Stimulated activated naive CD4-positive, alpha-beta T cell treated with Interleukin-2 at 50 U/mL for 16 hours (primary cell): Measurements from ENCODE around the gene DSP.
A peak's percentile ranks its signal among the peaks of the same experiment; 100 is the strongest.

Source experiments
- DNase-seq: peaks from one replicate; lab custom pipeline; 2025; lab: John Stamatoyannopoulos, UW

The DSP gene

GRCh38 chr6:7541175-7542064 is at the start of gene DSP:
Gene DSP (plus strand): TSS chr6:7541671. CDS start chr6:7541916, 245 bp downstream.
- DNase-seq = peak; percentile 15

GRCh38 chr6:7493866-7494265 is 47.6 kb upstream of the DSP start:
- DNase-seq = no peak

DNA sequence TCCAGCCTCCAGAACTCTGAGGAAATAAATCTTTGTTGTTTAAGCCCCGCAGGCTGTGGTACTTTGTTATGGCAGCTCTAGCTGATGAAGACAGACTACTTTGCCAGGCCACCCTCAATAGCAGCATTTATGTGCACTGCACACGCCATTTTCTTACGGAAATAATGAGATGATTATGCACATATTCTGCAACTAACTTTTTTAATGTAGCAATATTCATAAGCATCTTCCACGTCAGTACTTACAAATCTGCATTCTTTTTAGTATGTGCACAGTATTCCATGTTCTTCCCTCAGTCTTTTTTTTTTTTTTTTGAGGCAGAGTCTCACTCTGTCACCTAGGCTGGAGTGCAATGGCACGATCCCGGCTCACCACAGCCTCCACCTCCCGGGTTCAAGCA is 46.8 kb upstream of the DSP start:
- no peak for DNase-seq

GRCh38 chr6:7496266-7496875 is 45.1 kb upstream of the DSP start:
- no peak for DNase-seq

DNA sequence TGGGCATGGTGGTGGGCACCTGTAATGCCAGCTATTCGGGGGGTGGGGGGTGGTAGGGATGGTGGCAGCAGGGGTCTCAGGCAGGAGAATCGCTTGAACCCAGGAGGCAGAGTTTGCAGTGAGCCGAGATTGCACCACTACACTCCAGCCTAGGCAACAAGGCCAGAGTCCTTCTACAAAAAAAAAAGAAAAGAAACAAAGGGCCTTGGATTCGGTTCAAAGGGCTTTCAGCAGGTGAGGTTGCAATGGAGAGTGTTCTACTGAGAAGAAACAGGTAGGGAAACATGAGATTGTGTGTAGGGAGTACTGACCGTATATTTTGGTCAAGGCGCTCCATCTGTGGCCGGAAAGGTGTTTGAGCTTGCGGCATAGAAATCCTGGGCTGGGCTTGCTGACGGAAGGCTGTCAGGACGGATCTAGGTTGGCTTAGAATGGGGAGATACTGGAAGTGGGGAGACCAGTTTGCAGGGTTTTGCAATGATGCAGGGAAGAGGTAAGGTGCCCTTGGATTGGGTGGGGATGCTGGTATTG is 40.7 kb upstream of the DSP start:
- DNase-seq = no peak

DNA sequence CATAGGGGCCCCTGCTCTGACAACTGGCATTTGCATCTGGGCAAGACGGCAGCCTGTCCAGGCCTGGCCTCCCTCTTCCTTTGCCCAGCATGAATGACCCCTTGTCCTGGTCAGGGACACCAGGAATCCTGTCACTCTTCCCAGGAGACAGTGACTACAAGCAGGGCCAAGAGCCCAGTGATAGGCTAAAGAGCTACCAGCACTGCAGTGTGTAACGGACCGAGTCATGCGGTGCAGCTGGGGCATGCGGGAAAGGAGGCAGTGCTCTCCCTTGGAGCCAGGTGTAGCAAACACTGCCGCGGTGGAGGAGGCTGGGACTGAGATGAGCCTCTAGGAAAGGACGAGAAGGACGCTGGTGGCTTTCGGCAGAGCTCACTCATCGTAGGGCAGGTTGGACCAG is 38.7 kb upstream of the DSP start:
- no peak for DNase-seq

- DNase-seq = no peak
These were observed 37.4 kb upstream of the DSP start for GRCh38 chr6:7504041-7504440.

DNA sequence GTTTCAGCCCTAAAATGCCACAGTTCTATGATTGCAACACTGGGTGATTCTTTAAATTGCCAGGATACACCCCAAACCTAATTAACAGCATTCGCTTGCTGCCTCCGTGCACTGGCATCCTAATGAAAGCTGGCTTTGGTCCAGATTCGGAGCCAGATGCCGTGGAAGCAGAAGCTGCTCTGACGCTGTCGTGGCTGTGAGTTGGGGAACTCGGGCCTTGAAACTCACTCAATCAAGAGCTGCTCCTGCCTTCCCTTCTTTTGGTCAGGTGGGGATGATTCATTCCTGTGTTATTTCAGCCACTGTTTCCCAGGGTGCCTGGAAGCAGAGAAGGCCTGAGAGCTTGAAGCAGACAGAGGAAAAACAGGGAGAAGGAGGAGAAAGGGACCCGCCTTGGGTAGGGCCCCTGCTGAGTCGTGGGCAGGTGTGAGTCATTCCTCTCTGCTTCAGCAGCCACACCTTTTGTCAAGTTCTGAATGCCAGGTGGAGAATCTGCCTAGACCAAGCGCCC is 36.2 kb upstream of the DSP start:
- no peak for DNase-seq

GRCh38 chr6:7507600-7507999 is 33.9 kb upstream of the DSP start:
- DNase-seq = no peak

DNA sequence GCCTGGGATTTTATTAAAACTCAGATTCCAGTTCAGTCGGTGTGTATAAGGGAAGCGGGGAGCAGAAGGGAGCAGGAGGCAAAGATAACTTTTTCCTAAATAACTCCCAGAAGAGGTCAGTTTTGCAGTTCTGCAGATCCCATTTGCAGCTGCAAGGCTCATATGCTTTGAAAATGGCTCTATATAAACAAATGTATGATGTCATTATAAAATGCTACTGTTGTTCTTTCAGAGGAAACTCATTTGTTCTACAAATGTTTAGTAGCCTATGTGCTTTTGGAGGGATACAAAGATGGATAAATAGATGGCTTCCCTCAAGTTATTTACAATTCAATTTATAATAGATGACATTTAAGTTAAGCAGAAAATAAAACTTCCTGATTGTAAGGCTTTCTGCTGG is 29.2 kb upstream of the DSP start:
- DNase-seq = no peak

- no peak for DNase-seq
These were observed 27.9 kb upstream of the DSP start for GRCh38 chr6:7513529-7513928.

DNA sequence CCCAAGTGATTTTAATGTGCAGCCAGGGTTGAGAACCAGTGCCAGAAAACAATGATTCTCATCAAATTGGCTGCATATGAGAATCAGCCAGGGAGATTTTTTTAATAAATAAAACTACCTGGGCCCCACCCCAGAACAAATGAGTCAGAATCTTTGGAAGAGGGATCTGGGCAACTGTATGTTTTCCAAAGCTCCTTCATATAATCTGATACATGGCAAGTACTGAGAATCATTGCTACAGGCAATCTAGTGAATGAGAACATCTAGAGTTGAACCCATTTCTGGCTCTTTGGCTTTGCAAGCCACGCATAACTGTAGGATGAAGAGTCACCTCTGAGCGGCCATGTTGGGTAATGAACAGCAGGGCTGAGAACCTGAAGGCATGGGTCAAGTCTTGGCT is 26.1 kb upstream of the DSP start:
- DNase-seq = no peak

GRCh38 chr6:7518877-7519276 is 22.6 kb upstream of the DSP start:
- DNase-seq = no peak

GRCh38 chr6:7522873-7523272 is 18.6 kb upstream of the DSP start:
- DNase-seq = no peak

DNA sequence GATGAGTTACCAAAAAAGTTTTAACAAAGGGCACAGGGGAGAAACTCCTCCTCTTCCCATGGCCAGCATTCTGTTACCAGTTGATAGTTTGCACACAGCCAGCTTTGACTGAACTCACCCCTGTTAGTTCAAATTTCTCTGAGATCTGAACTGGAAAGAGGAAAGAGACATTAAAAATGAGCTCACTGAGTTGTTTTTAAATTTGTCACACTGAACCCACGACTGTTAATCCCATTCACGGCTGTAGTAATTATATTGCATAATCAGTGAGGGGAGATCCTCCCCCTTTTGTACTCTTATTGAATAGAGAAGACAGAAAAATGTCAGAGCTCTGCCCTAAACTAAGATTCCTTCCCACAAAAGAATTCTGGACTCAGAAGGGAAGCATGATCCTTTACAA is 17.5 kb upstream of the DSP start:
- no peak for DNase-seq

GRCh38 chr6:7526755-7527154 is 14.7 kb upstream of the DSP start:
- no peak for DNase-seq

GRCh38 chr6:7528565-7528964 is 12.9 kb upstream of the DSP start:
- no peak for DNase-seq

DNA sequence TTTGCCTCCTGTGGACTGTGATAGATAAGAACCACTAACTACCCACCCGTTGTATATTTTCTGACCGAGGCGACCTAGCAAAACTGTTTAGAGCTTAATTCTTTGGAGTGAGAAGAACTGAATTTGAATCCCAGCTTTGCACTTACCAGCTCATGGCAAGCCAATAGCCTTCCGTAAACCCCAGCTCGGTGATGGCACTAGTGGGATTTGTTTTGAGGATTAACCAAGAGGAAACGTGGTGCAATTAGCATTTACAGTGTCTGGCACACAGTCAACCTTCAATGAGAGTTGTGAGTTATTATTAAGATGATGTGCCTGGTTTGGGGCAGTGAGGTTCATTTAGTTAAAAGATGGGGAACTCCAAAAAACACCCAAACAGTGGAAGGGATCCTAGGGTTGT is 12.3 kb upstream of the DSP start:
- no peak for DNase-seq

DNA sequence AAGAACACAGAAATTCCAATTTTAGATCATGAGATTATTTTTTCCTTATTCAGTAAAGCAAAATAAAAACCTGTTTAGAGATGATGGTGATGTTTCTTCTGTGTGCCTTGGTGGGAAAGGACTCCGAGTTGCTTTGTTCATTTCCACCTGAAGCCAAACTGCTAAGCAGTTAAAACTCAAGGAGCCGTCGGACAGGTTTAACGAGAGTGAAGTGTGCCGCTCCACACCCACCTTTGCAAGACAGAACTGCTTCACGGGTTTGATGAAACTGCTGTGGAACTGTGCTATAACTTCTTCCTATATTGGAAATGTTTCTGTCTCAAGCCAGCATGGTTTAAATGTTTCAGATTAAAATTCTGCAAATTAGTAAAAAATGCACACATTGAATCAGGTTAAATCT is 9.2 kb upstream of the DSP start:
- no peak for DNase-seq

DNA sequence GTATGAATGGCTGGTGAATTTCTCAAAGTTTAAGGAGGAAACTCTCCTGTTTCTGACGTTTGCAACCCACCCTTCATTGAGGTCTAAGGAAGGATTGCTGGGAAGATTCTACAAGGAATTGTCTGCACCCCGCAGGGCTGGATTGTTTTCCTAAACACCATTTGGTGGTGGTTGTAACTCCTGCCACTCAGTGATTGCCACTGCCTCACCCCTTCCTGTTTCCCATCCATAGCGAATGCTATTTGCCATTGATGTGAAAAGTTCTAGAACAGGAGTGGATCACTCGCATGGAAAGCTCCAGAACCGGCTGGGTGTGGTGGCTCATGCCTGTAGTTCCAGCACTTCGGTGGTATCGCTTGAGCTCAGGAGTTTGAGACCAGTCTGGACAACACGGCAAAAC is 8.7 kb upstream of the DSP start:
- DNase-seq = no peak

DNA sequence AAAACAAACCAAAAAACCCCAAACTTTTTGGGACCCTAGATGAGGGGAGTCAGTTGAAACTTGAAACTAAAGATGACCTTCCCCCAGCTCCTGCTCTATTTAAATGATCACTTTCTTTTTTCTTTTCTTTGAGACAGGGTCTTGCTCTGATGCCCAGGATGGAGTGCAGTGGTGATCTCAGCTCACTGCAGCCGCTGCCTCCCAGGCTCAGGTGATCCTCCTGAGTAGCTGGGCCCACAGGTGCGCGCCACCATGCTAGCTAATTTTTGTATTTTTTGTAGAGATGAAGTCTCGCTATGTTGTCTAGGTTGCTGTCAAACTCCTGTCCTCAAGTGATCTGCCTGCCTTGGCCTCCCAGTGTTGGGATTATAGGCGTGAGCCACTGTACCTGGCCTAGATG is 7.3 kb upstream of the DSP start:
- DNase-seq = no peak

DNA sequence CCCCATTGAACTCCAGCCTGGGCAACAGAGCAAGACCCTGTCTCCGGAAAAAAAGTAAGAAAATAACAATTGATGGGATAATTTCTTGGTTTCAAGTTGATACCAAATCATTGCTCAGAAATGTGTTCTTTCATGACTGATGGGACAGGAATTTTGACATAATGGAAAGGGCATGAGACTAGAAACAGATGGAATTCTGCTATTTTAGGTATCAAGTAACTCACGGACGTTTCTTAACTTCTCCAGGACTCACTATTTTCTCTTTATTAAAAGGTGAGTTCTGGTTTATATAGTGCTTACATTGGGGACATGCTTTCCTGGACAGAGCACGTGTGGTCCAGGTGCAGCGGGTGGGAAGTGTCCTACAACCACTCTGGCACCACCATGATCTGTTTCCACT is 6.0 kb upstream of the DSP start:
- DNase-seq = no peak

DNA sequence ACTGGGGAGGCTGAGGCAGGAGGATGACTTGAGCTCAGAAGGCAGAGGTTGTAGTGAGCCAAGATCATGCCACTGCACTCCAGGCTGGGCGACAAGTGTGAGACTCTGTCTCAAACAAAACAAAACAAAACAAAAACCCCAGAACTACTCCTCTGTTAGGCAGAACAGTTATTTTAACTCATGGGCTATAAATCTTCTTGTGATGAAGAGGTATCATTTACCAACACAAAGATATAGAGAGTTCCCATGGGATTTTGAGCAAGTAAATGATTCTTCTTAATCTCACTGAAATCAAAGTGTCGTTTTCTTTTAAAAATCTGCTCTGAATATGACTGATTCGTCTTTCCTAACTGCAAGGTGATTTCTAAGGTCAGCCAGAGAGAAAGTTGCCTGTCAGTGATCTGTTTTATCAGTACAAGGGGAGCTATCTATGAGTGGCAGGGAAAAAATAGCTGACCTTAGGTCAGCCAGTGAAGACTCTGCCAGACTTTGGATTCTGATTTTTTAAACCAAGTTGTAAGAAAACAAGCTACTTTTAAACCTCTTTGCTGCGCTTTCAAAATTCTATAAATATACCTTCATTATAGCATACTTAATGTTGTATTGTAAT is 3.8 kb upstream of the DSP start:
- DNase-seq = no peak
